ENCODE results near the gene CHRNA4. TPM values are rescaled to one million over a fixed set of nuclear protein-coding genes. Genes with fewer than 3 reads are reported as not detected.

The CHRNA4 gene
- total RNA-seq, 1 experiment from 2014 or later: 2.4 TPM

GRCh38 chr20:63394069-63394919, 33.1 kb upstream of the CHRNA4 start:
- TF ChIP-seq REST (IDR thresholded peaks at IDR 0.05; ENCODE audit: insufficient read depth in 1 of 2, low read depth in 2 of 2, low read length in 1 of 2) (no peak), POLR2AphosphoS5 (IDR thresholded peaks at IDR 0.05; ENCODE audit: low read depth, low read length) (no peak), TCF7L2 (IDR thresholded peaks at IDR 0.05; ENCODE audit: low read depth, low read length) (no peak), CTCF (IDR thresholded peaks at IDR 0.05) (no peak), SIN3A (IDR thresholded peaks at IDR 0.05; ENCODE audit: borderline replicate concordance, insufficient read depth, low read depth, low read length) (no peak)
- no peaks in the 10 kb centered on the region for H3K36me3 ChIP-seq (ENCODE audit: control insufficient read depth, insufficient read depth, low read length)
- H3K4me1 ChIP-seq (ENCODE audit: control insufficient read depth, insufficient read depth, low read length): no peaks in the 10 kb centered on the region; the same call in 1 of the 2 replicates
- ATAC-seq (no peak), DNase-seq (ENCODE audit: low read depth, low spot score) (no peak)
- BruUV-seq (replicated peaks): no TSS peak
- intact Hi-C loops (cut with micrococcal nuclease; ENCODE audit: unreplicated experiment) (no loop called here), in situ Hi-C loops (cut with HindIII; ENCODE audit: low pct_unique_long_range_greater_than_20kb, low sequenced_read_pairs) (loop anchor here (25.0 kb wide), 1 partner anchor 107 kb away; the partner anchor contains the start of gene COL20A1)
- H3K27me3 ChIP-seq (ENCODE audit: control insufficient read depth, insufficient read depth, low read length): no peaks in the 10 kb centered on the region
- CTCF ChIA-PET: no interaction called here
- H3K27ac ChIP-seq (ENCODE audit: low read length): no peak overlapping the region
- H3K4me3 ChIP-seq (ENCODE audit: low read depth in 2 of 2, low read length in 2 of 2): no peak overlapping the region
- POLR2A ChIA-PET: no interaction called here
- no peaks in the 10 kb centered on the region for H3K9me3 ChIP-seq (ENCODE audit: control insufficient read depth, insufficient read depth, low read depth, low read length)

GRCh38 chr20:63393566-63393965, 32.4 kb upstream of the CHRNA4 start:
- in situ Hi-C loops (cut with HindIII; ENCODE audit: low pct_unique_long_range_greater_than_20kb, low sequenced_read_pairs): loop anchor here (25.0 kb wide), 1 partner anchor 106 kb away; the partner anchor contains the start of gene COL20A1
- POLR2A ChIA-PET: no interaction called here

More at GRCh38 chr20:63393566-63393965, 32.4 kb upstream of the CHRNA4 start:
- CTCF ChIA-PET: no interaction called here
- intact Hi-C loops (cut with micrococcal nuclease; ENCODE audit: unreplicated experiment): no loop called here
- Histone ChIP-seq H3K9me3 (ENCODE audit: control insufficient read depth, insufficient read depth, low read depth, low read length) (no peaks in the 10 kb centered on the region), H3K27ac (ENCODE audit: low read length) (no peak overlapping the region), H3K4me3 (ENCODE audit: low read depth in 2 of 2, low read length in 2 of 2) (no peak overlapping the region), H3K36me3 (ENCODE audit: control insufficient read depth, insufficient read depth, low read length) (no peaks in the 10 kb centered on the region), H3K27me3 (ENCODE audit: control insufficient read depth, insufficient read depth, low read length) (no peaks in the 10 kb centered on the region), H3K4me1 (ENCODE audit: control insufficient read depth, insufficient read depth, low read length) (no peaks in the 10 kb centered on the region; the same call in 1 of the 2 replicates)
- no TSS peak for BruUV-seq (replicated peaks)
- no peak for ATAC-seq
- DNase-seq (ENCODE audit: low read depth, low spot score): no peak
- no peak for TF ChIP-seq POLR2AphosphoS5 (IDR thresholded peaks at IDR 0.05; ENCODE audit: low read depth, low read length)
- TF ChIP-seq CTCF (IDR thresholded peaks at IDR 0.05): no peak
- TF ChIP-seq TCF7L2 (IDR thresholded peaks at IDR 0.05; ENCODE audit: low read depth, low read length): no peak
- no peak for TF ChIP-seq REST (IDR thresholded peaks at IDR 0.05; ENCODE audit: insufficient read depth in 1 of 2, low read depth in 2 of 2, low read length in 1 of 2)
- no peak for TF ChIP-seq SIN3A (IDR thresholded peaks at IDR 0.05; ENCODE audit: borderline replicate concordance, insufficient read depth, low read depth, low read length)
